ENCODE results near the gene GCNT1. TPM values are rescaled to one million over a fixed set of nuclear protein-coding genes. Genes with fewer than 3 reads are reported as not detected.

Gene GCNT1
- polyA plus RNA-seq, 1 of the 3 experiments (the other 2 are of a cell fraction), result 0.76 TPM

DNA sequence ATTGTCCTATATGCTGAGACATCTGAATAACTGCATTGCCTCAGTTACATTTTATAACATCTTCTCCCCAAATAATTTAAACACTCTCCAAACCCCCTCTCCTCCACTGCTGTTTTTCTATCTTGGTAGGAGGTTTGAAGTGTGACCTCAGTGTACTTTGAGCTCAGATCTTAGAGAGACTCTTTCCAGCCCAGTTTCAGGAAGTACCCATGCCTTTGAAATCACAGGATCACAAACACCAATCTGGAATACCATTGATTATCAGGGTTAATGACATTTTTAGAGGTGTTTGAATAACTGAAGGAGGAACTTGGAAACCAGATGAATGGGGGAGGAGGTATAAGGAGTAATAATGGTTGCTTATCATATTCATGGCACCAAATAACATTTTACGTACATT, 93.2 kb downstream of the GCNT1 start:
- no peaks in the 10 kb centered on the region for H3K4me1 ChIP-seq (ENCODE audit: control insufficient read depth in 1 of 2, insufficient read depth in 2 of 2, low read depth in 1 of 2, low read length in 1 of 2)
- no peak overlapping the region for H3K9ac ChIP-seq
- H3K9me3 ChIP-seq, result no peaks in the 10 kb centered on the region
- H3K27ac ChIP-seq (ENCODE audit: low read depth in 2 of 2, low read length in 1 of 2), result no peak overlapping the region
- ChIA-PET POLR2A (no interaction called here), CTCF (no interaction called here)
- H3K79me2 ChIP-seq (ENCODE audit: insufficient read depth), result no peaks in the 10 kb centered on the region
- no peaks in the 10 kb centered on the region for H3K9me2 ChIP-seq
- H2AFZ ChIP-seq (ENCODE audit: low read depth), result no peak overlapping the region
- no peak for TF ChIP-seq TEAD4 (IDR thresholded peaks at IDR 0.05; ENCODE audit: borderline replicate concordance, insufficient read depth)
- TF ChIP-seq YY1 (IDR thresholded peaks at IDR 0.05; ENCODE audit: low read depth), result no peak
- no peak for TF ChIP-seq MXI1 (IDR thresholded peaks at IDR 0.05; ENCODE audit: low read depth, low read length)
- TF ChIP-seq EZH2phosphoT487 (IDR thresholded peaks at IDR 0.05; ENCODE audit: borderline replicate concordance, low read depth), result no peak
- TF ChIP-seq, protein P1, sequence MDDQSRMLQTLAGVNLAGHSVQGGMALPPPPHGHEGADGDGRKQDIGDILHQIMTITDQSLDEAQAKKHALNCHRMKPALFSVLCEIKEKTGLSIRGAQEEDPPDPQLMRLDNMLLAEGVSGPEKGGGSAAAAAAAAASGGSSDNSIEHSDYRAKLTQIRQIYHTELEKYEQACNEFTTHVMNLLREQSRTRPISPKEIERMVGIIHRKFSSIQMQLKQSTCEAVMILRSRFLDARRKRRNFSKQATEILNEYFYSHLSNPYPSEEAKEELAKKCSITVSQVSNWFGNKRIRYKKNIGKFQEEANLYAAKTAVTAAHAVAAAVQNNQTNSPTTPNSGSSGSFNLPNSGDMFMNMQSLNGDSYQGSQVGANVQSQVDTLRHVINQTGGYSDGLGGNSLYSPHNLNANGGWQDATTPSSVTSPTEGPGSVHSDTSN (IDR thresholded peaks at IDR 0.05), result no peak
- TF ChIP-seq POLR2AphosphoS5 (IDR thresholded peaks at IDR 0.05; ENCODE audit: low read depth, low read length), result no peak
- TF ChIP-seq RCOR1 (IDR thresholded peaks at IDR 0.05; ENCODE audit: low read length), result no peak
- TF ChIP-seq FOXJ3 (CRISPR knock-in tag; IDR thresholded peaks at IDR 0.05), result no peak
- TF ChIP-seq, protein P2, sequence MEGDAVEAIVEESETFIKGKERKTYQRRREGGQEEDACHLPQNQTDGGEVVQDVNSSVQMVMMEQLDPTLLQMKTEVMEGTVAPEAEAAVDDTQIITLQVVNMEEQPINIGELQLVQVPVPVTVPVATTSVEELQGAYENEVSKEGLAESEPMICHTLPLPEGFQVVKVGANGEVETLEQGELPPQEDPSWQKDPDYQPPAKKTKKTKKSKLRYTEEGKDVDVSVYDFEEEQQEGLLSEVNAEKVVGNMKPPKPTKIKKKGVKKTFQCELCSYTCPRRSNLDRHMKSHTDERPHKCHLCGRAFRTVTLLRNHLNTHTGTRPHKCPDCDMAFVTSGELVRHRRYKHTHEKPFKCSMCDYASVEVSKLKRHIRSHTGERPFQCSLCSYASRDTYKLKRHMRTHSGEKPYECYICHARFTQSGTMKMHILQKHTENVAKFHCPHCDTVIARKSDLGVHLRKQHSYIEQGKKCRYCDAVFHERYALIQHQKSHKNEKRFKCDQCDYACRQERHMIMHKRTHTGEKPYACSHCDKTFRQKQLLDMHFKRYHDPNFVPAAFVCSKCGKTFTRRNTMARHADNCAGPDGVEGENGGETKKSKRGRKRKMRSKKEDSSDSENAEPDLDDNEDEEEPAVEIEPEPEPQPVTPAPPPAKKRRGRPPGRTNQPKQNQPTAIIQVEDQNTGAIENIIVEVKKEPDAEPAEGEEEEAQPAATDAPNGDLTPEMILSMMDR (IDR thresholded peaks at IDR 0.05), result no peak
- TF ChIP-seq, protein P3, sequence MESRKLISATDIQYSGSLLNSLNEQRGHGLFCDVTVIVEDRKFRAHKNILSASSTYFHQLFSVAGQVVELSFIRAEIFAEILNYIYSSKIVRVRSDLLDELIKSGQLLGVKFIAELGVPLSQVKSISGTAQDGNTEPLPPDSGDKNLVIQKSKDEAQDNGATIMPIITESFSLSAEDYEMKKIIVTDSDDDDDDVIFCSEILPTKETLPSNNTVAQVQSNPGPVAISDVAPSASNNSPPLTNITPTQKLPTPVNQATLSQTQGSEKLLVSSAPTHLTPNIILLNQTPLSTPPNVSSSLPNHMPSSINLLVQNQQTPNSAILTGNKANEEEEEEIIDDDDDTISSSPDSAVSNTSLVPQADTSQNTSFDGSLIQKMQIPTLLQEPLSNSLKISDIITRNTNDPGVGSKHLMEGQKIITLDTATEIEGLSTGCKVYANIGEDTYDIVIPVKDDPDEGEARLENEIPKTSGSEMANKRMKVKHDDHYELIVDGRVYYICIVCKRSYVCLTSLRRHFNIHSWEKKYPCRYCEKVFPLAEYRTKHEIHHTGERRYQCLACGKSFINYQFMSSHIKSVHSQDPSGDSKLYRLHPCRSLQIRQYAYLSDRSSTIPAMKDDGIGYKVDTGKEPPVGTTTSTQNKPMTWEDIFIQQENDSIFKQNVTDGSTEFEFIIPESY (IDR thresholded peaks at IDR 0.05; ENCODE audit: borderline replicate concordance, low read depth), result no peak
- no peak for TF ChIP-seq USF2 (IDR thresholded peaks at IDR 0.05; ENCODE audit: borderline replicate concordance, low read depth, low read length)
- TF ChIP-seq TCF12 (IDR thresholded peaks at IDR 0.05), result no peak
- TF ChIP-seq SIN3A (IDR thresholded peaks at IDR 0.05; ENCODE audit: borderline replicate concordance, low read depth, low read length), result no peak
- no peak for TF ChIP-seq NRF1 (IDR thresholded peaks at IDR 0.05; ENCODE audit: low read depth, low read length)
- H3F3A ChIP-seq (replicated peaks; ENCODE audit: insufficient read depth), result peaks cover 3% of the 10 kb centered on the region
- peaks cover 26% of the 10 kb centered on the region; the same call in 1 of the 2 replicates for H3K27me3 ChIP-seq (ENCODE audit: insufficient read depth)
- H3K4me2 ChIP-seq, result no peak overlapping the region
- no peaks in the 10 kb centered on the region for H4K20me1 ChIP-seq (ENCODE audit: insufficient read depth)
- no peaks in the 10 kb centered on the region for H3K36me3 ChIP-seq (replicated peaks in 1 of 2; ENCODE audit: control insufficient read depth in 1 of 2, insufficient read depth in 2 of 2, low read length in 1 of 2)
- DNase-seq, result no peak
- WGBS (ENCODE audit: low lambda C conversion rate), result 9% methylated on average over 1 of the region's 1 CpG
- no peak overlapping the region for H3K4me3 ChIP-seq (ENCODE audit: low read depth in 2 of 2, low read length in 1 of 2)

All from SK-N-SH (cell line).